NT2/D1 (cell line): ENCODE measurements around the gene CYFIP2.

ENCODE experiments used
- DNase-seq: peaks from one replicate; pipeline ENCODE4 v3.0.0-alpha.2; 2011; ENCODE audit warnings: low read depth, low spot score
- H3K27me3 ChIP-seq: 2 replicates; pipeline ENCODE4 v1.6.0; 2011; ENCODE audit warnings: mild to moderate bottlenecking; ENCODE audit not compliant: insufficient read length, insufficient read depth
- H3K36me3 ChIP-seq: 2 replicates; pipeline ENCODE4 v1.6.1; 2011; ENCODE audit warnings: mild to moderate bottlenecking, low read length, mixed read lengths; ENCODE audit not compliant: insufficient read depth, insufficient read length
- H3K4me1 ChIP-seq: 2 replicates; pipeline ENCODE4 v1.5.1; 2011; ENCODE audit not compliant: insufficient read depth, insufficient read length
- H3K4me3 ChIP-seq: 2 replicates; pipeline ENCODE4 v1.5.1; 2011; ENCODE audit warnings: low read depth; ENCODE audit not compliant: insufficient read length
- H3K9ac ChIP-seq: 2 replicates; pipeline ENCODE4 v1.6.0; 2011; ENCODE audit warnings: low read depth; ENCODE audit not compliant: insufficient read length
- H3K9me3 ChIP-seq: 2 replicates; pipeline ENCODE4 v1.5.1; 2011; ENCODE audit warnings: mild to moderate bottlenecking, low read length; ENCODE audit not compliant: insufficient read depth
- SUZ12 ChIP-seq: IDR thresholded peaks from 2 replicates; pipeline ENCODE4 v1.6.1; 2011; ENCODE audit not compliant: insufficient read length, insufficient read depth; ENCODE audit errors: extremely low read depth
- YY1 ChIP-seq: IDR thresholded peaks from 2 replicates; pipeline ENCODE4 v1.6.1; 2011; ENCODE audit not compliant: insufficient read length, insufficient read depth
- ZNF274 ChIP-seq: IDR thresholded peaks from 2 replicates; pipeline ENCODE4 v1.6.1; 2011; ENCODE audit warnings: mild to moderate bottlenecking, low read depth, low read length

Gene CYFIP2

GRCh38 chr5:157283434-157283833 is 17.5 kb downstream of the CYFIP2 start:
- H3K4me1 ChIP-seq, result no peaks in the 10 kb centered on the region
- no peak for DNase-seq
- H3K9ac ChIP-seq, result no peak overlapping the region
- no peak overlapping the region for H3K4me3 ChIP-seq
- H3K36me3 ChIP-seq, result no peaks in the 10 kb centered on the region
- no peak for TF ChIP-seq SUZ12
- TF ChIP-seq ZNF274, result no peak
- no peak for TF ChIP-seq YY1
- H3K9me3 ChIP-seq, result no peaks in the 10 kb centered on the region
- H3K27me3 ChIP-seq, result no peaks in the 10 kb centered on the region

GRCh38 chr5:157284458-157285212 is 18.7 kb downstream of the CYFIP2 start:
- Histone ChIP-seq H3K4me1 (no peaks in the 10 kb centered on the region), H3K4me3 (no peak overlapping the region)

GRCh38 chr5:157285310-157286035 is 19.6 kb downstream of the CYFIP2 start:
- DNase-seq, result no peak
- Histone ChIP-seq H3K36me3 (no peaks in the 10 kb centered on the region), H3K27me3 (no peaks in the 10 kb centered on the region), H3K4me1 (peaks cover 2% of the 10 kb centered on the region), H3K9me3 (no peaks in the 10 kb centered on the region), H3K9ac (no peak overlapping the region), H3K4me3 (no peak overlapping the region)
- TF ChIP-seq ZNF274 (no peak), YY1 (no peak), SUZ12 (no peak)

More at GRCh38 chr5:157284458-157285212, 18.7 kb downstream of the CYFIP2 start:
- DNase-seq, result no peak
- no peaks in the 10 kb centered on the region for H3K9me3 ChIP-seq
- no peaks in the 10 kb centered on the region for H3K27me3 ChIP-seq
- no peaks in the 10 kb centered on the region for H3K36me3 ChIP-seq
- TF ChIP-seq YY1 (no peak), SUZ12 (no peak), ZNF274 (no peak)
- no peak overlapping the region for H3K9ac ChIP-seq

DNA sequence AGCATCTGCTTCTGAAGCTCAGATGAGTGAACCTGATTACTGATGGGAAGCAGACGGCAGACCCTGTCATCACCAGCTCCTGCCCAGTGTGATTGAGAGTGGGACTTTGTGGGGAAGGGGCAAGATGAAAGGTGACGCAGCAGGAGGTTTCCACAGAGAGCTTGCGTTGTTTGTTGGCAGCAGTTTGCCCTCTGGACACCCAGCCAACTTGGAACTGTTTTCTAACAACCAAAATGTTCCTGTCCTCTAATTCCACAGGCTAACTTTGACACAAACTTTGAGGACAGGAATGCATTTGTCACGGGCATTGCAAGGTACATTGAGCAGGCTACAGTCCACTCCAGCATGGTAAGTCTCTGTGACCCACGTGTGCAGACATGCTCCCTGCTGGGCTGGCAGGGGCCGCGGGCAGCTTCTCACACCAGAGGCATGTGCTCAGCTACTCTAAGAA is 20.9 kb downstream of the CYFIP2 start:
- no peak overlapping the region for H3K4me3 ChIP-seq
- H3K27me3 ChIP-seq, result no peaks in the 10 kb centered on the region
- no peak for DNase-seq
- no peaks in the 10 kb centered on the region for H3K9me3 ChIP-seq
- H3K36me3 ChIP-seq, result no peaks in the 10 kb centered on the region
- no peak overlapping the region for H3K9ac ChIP-seq
- peaks cover 2% of the 10 kb centered on the region for H3K4me1 ChIP-seq
- TF ChIP-seq SUZ12 (no peak), YY1 (no peak), ZNF274 (no peak)

DNA sequence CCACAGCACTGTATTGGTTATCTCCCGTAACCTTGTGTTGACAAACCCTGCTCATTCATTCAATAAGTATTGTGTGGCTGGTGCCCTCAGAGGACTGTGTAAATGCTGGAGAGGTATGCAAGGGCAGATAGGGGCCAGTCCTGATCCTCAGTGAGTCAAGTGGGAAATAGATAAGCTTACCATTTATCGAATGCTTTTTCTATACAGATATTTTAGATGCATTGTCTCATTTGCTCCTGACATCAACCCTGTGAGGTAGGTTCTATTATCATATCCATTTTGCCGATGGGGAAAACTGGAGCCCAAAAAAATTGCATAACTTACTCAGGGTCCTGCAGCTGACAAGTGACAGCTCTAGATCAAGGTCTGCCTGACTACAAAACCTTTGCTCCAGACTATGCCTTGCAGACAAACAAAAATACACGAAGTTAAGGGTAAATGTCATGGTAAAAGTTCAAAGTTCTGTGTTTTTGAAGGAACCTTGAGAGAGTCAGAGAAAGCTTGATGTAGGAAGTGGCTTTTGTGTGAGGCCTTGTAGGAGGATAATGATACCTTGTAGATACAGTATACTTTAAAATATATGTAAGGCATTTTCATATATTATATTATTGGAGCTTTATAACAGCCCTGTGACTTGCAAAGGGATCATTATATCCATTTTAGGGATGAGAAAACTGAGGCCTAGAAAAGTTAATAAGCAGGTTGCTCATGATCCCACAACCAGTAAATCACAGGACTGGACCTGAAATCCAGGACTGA is 22.7 kb downstream of the CYFIP2 start:
- Histone ChIP-seq H3K9ac (no peak overlapping the region), H3K4me1 (peaks cover 2% of the 10 kb centered on the region), H3K36me3 (no peaks in the 10 kb centered on the region), H3K27me3 (no peaks in the 10 kb centered on the region), H3K9me3 (no peaks in the 10 kb centered on the region), H3K4me3 (no peak overlapping the region)
- TF ChIP-seq ZNF274 (no peak), SUZ12 (no peak)
- DNase-seq, result no peak

DNA sequence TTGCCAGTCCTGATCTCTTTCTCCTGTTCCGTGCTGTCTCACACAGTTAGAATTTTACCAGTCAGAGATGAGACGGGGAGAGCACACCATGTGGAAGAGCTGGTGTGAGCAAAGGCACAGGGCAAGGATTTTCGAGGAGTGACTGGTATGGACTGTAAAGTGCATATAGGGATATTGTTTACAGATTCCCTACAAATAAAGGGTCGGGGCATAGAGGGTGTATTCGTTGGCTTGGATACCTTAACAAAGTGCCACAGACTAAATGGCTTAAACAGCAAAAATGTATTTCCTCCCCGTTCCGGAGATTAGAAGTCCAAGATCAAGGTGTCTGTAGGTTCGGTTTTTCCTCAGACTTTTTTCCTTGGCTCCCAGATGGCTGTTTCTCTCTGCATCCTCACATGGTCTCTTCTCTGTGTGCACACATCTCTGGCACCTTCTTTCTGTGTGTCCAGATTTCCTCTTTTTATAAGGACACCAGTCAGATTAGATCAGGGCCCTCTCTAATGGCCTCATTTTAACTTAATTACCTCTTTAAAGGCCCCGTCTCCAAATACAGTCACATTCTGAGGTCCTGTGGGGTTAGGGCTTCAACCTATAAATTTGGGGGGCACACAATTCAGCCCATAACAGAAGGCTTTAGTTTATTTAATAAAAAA is 23.4 kb downstream of the CYFIP2 start:
- DNase-seq, result no peak
- no peak overlapping the region for H3K4me3 ChIP-seq
- no peaks in the 10 kb centered on the region for H3K36me3 ChIP-seq
- TF ChIP-seq YY1 (no peak), SUZ12 (no peak), ZNF274 (no peak)
- H3K27me3 ChIP-seq, result no peaks in the 10 kb centered on the region
- H3K4me1 ChIP-seq, result peaks cover 2% of the 10 kb centered on the region
- H3K9me3 ChIP-seq, result no peaks in the 10 kb centered on the region
- no peak overlapping the region for H3K9ac ChIP-seq
